Measurements from ENCODE around the gene COX7A1.
"Not testable (repeated sequence)": the region's sequence is repeated elsewhere in the genome, so short reads cannot be mapped to it uniquely, and the experiment has no call there.

COX7A1 gene

DNA sequence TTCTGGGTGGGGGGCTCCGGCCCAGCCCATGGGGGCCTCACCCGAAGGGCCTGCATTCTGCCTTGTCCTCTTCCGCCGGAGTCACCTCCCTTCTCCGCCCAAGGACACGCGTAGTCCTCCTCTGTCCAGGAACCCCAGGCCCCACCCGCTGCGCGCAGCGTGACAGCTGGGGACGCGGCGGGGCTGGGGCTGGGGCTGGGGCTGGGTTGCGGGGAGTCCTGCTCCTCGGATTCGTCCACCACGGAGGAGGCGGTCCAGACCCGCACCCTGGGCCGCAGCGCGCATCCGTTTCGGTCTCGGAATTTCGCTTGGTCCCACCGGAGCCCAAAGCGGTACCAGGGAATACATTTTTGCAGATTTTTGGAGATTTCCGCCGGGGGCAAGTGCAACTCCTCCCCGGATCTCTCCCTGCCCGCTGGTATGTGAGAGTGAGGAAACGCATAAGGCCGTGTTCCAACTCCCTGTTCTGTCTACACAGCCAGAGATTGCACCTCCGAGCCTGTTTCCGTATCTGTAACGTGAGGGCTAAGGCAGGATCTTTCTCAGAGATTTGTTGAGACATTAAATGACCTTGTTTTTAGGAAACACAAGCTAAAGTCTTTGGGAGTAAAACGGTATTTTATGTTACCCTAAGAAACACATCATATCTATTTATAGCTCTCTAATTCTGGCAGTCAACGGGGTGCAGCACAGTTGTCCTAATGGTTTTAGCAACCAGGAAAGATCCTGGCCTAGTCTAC lies at the start of gene COX7A1:
Gene COX7A1 (minus strand): TSS at position 96 of the 740 bp plus-strand sequence. CDS start 40 bp downstream, at position 56.
- DNase-seq, result no peak

DNA sequence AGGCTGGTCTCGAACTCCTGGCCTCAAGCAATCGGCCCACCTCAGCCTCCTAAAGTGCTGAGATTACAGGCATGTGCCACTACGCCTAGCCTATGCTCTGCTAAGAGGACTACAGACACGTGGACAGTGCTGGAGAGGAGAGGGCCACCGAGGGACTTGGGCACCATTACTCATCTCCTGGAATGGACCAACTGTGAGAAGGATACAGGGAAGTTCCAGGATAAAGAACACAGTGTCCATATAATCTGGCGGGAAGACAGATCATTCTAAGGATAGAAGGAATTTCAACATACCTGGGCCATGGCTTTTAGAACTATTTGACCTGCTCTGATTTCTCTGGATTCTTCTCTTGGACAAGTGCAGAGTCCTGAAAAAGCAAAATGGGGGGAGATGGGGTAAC lies 49.4 kb upstream of the COX7A1 start:
- no peak for DNase-seq

DNA sequence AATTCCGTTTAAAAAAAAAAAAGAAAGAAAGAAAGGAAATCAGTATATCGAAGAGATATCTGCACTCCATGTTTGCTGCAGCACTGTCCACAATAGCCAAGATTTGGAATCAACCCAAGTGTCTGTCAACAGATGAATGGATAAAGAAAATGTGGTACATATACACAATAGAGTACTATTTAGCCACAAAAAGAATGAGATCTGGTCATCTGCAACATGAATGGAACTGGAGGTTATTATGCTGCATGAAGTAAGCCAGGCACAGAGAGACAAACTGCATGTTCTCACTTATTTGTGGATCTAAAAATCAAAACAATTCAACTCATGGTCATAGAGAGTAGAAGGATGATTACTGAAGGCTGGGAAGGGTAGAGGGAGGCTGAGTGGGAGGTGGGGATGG lies 45.9 kb upstream of the COX7A1 start:
- no peak for DNase-seq

DNA sequence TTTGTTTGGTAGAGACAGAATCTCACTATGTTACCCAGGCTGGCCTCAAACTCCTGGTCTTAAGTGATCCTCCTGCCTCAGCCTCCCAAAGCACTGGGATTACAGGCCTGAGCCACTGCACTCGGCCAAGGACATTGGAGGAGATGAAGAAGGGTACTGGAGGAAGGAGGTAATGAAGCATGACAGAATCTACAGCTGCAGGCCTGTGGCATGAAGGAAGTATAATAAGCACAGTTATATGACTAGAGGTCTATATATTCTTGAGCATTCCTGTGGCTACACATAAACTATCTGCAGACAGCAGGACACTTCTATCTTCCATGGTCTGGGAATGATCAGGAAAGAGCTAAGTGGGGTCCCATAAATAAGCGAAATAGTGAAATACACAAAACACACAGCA lies 44.0 kb upstream of the COX7A1 start:
- DNase-seq, result no peak

DNA sequence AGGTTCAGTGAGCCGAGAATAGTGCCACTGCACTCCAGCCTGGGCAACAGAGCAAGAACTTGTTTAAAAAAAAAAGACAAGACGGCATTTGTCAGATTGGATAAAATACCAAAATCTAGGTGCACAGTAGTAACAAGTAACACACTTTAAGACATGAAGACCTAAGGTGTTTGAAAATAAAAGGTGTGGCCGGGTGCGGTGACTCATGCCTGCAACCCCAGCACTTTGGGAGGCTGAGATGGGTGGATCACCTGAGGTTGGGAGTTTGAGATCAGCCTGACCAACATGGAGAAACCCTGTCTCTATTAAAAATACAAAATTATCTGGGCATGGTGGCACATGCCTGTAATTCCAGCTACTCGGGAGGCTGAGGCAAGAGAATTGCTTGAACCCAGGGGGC lies 34.5 kb upstream of the COX7A1 start:
- not testable (repeated sequence) for DNase-seq

DNA sequence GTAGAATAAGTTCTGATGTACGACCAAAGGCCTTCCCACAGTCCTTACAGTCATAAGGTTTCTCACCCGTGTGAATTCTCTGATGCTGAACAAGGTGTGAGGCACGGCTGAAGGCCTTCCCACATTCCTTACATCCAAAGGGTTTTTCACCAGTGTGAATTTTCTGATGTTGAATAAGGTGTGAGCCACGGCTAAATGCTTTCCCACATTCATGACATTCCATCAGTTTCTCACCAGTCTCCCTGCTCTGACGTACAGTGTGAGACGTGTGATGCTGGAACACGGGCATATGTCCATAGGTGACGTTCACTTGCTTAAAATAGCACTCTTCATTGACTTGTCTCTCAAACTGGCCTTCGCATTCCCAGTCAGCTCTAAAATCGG lies 31.0 kb upstream of the COX7A1 start:
- no peak for DNase-seq

DNA sequence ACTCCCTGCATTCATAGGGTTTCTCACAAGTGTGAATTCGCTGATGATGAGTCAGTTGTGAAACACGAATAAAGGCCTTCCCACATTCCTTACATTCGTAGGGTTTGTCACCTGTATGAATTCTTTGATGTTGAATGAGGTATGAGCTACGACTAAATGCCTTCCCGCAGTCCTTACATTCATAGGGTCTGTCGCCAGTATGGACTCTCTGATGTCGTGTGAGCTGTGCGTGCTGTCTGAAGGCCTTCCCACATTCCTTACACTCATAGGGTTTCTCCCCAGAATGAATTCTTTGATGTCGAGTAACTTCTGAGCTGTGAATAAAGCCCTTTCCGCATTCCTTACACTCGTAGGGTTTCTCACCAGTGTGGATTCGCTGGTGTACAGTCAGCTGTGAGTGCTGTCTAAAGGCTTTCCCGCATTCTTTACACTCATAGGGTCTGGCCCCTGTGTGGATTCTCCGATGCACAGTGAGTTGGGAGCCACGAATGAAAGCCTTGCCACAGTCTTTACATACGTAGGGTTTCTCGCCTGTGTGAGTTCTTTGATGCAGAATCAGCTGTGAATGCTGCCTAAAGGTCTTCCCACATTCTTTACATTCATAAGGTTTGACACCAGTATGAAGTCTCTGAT lies 30.5 kb upstream of the COX7A1 start:
- DNase-seq, result no peak

DNA sequence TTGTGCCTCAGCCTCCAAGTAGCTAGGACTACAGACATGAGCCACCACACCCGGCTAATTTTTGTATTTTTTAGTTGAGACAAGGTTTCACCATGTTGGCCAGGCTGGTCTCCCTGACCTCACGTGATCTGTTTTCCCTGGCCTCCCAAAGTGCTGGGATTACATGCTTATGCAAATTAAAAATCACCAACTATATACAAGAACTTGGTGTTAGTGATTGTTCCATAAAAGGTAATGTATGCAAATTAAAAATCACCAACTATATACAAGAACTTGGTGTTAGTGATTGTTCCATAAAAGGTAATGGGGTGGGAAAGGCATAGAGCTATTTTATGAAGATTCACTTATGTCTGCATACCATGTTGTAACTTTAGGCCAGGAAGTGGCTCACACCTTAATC lies 26.8 kb upstream of the COX7A1 start:
- not testable (repeated sequence) for DNase-seq

DNA sequence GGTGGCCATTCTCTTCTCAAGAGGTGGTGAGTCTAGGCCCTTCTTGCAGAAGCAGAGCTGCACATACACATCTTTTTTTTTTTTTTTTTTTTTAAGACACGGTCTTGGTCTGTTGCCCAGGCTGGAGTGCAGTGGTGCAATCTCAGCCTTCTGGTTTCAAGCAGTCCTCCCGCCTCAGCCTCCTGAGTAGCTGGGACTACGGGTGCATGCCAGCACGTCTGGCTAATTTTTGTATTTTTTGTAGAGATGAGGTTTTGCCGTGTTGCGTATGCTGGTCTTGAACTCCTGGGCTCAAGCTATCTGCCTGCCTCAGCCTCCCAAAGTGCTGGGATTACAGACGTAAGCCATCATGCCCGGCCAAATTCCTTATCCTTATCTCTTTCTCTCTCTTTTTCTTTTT lies 21.6 kb upstream of the COX7A1 start:
- DNase-seq, result not testable (repeated sequence)

DNA sequence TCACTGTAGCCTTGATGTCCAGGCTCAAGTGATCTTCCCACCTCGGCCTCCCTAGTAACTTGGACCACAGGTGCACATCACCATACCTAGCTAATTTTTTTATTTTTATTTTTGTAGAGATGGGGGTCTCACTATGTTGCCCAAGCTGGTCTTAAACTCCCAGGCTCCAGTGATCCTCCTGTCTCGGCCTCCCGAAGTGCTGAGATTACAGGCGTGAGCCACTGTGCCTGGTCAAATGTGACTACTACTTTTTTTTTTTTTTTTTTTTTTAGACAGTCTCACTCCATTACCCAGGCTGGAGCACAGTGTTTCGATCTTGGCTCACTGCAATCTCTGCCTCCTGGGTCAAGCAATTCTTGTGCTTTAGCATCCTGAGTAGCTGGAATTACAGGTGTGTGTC lies 20.6 kb upstream of the COX7A1 start:
- DNase-seq, result no peak

DNA sequence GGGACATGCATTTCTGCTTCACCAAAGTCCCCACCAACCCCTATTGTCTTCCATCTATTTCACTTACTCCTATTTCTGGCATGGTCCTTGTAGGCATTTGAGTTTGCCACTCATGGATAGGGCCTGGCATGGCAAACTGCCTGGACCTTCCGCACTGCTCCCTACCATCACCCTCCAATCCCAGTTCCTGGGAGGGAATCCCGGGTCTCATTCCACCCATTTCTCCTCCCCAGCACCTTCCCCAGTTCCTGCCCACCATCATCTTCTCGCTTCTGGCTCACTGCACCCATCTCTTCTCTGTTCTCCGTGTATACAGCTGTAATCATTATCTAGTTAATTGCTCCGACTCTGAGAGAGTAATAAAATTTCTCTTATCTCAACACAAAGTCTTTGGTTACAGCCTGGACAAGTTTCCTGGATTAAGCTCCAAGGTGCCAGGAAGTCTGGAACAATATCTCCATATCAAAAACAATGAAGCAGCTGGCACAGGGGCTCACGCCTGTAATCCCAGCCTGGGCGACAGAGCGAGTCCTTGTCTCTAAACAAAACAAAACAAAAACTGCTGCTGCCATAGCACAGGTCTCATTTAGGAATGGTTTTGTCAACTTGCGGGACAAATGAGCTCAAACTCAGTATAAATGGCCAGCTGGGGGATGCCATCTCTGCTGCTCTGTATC lies 17.0 kb upstream of the COX7A1 start:
- peak; percentile 77 for DNase-seq

DNA sequence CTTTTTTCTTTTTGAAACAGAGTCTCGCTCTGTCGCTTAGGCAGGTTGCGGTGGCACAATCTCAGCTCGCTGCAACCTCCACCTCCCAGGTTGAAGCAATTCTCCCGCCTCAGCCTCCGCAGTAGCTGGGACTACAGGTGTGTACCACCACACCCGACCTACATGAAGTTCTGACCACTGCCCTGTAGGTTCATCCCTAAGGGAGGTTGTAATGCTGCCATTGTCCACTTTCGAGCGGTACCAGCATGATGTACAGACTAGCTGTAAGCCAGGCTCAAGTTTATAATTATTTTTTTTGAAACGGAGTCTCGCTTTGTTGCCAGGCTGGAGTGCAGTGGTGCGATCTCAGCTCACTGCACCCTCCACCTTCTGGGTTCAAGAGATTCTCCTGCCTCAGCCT lies 11.6 kb upstream of the COX7A1 start:
- DNase-seq, result no peak

DNA sequence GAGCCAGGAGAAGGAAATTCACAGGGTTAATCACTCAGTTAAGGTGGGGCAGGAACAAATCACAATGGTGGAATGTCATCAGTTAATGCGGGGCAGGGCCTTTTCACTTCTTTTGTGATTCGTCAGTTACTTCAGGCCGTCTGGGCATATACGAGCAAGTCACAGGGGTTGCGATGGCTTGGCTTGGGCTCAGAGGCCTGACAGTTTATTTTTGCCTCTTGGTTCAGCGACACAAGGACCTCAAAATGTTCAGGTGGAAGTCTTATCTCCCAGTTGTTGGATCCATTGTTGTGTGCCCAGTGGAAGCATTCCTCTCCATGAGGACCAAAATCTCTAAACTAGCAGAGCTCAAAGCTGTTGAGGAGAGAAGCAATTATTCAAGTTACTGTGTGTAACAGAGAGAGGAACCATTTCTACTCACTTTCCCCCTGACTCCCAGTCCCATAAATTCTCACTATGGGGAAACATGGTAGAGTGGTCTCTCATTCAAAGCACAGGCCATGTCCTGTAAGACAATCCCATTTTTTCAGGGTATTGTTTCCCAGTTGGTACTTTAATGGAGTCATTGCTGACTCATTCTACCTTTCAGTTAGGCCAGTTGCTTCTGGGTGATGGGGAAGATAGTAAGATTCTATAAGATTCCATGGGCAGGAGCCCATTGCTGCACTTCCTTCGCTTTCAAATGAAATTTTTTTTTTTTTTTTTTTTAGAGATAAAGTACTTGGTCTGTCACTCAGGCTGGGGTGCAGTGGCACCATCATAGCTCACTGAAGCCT lies 8.8 kb upstream of the COX7A1 start:
- DNase-seq, result no peak

DNA sequence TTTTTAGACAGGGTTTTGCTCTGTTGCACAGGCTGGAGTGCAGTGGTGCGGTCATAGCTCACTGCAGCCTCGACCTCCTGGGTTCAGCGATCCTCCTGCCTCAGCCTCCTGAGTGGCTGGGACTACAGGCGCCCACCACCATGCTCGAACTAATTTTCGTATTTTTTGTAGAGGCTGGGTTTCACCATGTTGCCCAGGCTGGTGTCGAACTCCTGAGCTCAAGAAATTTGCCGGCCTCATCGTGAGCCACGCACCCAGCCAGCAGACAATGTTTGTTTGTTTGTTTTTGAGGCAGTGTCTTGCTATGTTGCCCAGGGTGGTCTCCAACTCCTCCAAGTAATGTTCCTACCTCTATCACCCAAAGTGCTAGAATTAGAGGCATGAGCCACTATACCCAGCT lies 879 bp upstream of the COX7A1 start:
- DNase-seq, result no peak

DNA sequence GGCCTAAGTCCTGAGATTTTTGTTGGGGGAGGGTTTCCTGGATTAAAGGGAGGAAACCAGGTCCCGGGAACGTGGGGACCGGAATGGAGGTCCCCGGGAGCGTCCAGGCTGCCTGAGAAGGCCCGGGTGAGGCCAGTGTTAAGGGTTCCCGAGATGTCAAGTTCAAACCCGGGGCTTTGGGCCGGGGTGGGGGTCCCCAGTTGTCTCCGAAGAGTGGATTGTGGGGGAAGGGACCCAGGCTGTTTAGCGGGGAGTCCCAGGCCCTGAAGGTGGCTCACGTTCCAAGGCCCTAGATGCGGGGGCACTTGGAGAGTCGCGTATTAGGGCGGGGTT lies 262 bp downstream of the COX7A1 start:
- DNase-seq, result no peak

DNA sequence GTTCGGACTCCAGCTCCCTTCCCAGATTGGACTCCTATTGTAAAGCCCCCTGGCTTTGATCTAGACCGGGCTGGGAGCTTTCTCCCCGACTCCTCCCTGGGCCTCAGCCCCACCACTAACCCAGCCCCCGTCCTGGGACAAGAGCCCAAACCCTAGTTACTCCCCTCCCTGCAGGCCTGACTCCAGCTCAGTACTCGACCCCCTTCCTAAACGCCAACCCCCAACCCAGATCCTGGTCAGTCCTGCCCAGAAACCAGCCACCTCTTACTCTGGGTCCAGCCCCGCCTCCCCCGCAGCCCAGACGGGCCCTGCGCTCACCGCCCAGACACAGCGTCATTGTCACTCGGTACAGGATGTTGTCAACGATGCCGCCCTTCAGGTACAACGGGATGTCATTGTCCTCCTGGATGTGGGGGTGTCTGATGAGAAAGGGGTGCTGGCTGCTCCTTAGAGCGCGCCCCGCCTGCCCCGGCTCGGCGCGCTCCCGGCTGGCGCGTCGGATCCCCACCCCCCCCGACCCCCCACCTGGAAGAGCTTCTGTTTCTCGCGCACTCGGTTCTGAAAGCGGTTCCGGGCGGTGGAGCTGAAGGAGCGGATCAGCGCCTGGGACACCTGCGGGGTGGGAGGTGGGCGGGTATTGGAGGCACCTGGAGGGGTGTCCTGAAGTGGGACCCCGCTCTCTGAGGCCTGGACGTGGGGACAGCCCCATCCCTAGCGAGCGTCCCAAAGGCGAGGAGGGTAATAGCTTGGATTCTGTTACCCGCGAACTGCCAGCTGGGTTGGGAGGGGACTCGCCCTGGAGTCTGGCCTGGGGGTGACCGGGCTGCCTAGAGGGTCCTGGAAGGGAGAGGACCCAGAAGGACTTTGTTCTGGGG lies 866 bp downstream of the COX7A1 start:
- no peak for DNase-seq

DNA sequence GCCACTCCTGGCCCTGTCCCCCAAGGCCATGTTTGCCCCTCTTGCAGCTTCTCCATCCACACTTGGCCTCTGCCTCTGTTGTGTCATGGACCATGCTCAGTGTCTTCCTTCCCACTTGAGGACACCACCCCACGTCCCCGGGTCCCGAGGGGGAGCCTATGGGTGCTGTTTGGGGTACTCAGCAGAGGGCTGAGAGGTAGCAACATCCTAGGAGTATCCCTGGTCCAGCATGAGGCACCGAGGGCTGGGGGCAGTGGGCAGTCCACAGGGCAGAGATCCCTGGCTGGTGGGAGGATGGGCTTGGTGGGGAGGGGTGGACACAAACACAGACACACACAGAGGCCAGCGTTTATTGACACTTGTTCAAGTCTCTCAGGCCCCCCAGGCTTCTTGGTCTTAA lies 1.7 kb downstream of the COX7A1 start:
- DNase-seq, result no peak

DNA sequence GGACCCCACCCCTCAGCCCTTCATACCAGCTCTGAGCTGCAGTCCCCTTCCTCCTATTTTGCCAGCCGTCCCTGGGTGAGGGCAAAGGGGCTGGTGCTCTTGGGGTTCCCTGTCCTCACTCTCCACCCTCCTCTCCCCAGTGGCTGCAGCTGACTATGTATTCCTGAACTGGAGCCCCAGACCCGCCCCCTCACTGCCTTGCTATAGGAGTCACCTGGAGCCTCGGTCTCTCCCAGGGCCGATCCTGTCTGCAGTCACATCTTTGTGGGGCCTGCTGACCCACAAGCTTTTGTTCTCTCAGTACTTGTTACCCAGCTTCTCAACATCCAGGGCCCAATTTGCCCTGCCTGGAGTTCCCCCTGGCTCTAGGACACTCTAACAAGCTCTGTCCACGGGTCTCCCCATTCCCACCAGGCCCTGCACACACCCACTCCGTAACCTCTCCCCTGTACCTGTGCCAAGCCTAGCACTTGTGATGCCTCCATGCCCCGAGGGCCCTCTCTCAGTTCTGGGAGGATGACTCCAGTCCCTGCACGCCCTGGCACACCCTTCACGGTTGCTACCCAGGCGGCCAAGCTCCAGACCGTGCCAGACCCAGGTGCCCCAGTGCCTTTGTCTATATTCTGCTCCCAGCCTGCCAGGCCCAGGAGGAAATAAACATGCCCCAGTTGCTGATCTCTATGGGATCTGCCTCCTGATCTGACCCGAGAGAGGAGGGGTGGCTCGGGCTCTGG lies 2.4 kb downstream of the COX7A1 start:
- peak; percentile 41 for DNase-seq

DNA sequence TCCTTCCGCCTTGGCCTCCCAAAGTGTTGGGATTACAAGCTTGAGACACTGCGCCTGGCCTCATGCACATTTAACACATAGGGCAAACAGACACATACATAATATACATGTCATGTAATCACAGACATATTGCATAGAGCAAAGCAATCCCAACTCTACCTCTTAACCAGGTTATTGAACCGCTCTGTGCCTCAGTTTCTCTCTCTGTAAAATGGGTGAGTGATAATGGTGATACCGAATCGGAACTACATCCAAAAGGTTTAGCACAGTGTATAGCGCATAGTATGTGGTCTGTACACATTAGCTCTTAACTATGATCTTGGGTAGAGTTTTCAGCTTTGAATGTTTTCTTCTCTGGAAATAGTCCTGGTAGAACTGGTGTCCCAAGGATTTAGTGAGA lies 7.6 kb downstream of the COX7A1 start:
- DNase-seq, result no peak

DNA sequence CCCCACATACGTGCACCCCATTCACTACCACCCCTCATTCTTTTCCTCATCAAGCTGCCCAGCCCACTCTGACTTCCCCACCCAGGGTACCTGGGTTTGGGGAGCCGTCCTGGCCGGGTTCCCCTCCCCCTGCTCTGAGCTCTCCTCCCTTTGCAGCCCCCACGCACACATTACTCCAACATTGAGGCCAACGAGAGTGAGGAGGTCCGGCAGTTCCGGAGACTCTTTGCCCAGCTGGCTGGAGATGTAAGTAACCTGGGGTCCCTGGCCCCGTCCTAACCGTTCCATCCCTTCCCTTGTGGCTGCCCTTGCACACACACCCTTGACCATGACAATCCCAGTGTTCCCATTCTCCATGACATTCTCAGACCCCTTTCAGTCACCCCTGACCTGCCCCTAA lies 9.8 kb downstream of the COX7A1 start:
- DNase-seq, result no peak

DNA sequence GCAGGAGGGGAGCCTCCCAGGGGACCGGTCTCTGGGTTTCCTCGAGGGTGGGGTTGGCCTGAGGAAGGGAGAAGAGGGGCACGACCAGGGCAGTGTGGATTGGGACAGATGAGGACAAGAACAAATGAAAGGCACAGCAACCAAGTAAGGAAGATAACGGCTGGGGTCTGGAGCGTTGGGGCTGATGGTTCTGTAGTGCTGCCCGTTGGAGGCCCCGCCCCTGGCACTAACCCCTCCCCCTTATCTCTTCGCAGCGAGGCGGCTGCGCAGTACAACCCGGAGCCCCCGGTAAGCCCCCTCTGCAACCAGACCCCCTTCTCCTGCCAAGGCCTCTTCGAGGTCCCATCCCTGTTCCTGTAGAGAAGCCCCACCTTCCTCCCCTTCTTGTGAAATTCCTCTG lies 10.2 kb downstream of the COX7A1 start:
- DNase-seq, result no peak
